GM12891 (cell line): ENCODE results near the gene ITPKC.

Experiments used
- DNase-seq: peaks from one replicate; pipeline ENCODE4 v3.0.0; 2011; ENCODE audit warnings: low spot score; ENCODE audit not compliant: insufficient read length
- FAIRE-seq: peaks from 2 replicates; lab custom pipeline; 2011; peaks lifted over from hg19 to GRCh38; lab: Jason Lieb, UNC
- PAX5 ChIP-seq: IDR thresholded peaks from 2 replicates; pipeline ENCODE4 v1.6.1; 2011; ENCODE audit warnings: low read length, moderate library complexity, mild to moderate bottlenecking; ENCODE audit not compliant: insufficient read depth, severe bottlenecking
- POLR2A ChIP-seq: IDR thresholded peaks from 2 replicates; pipeline ENCODE4 v1.6.1; 2011; ENCODE audit warnings: low read depth, low read length, control low read depth
- POLR2AphosphoS5 ChIP-seq: IDR thresholded peaks from 2 replicates; pipeline ENCODE4 v1.6.1; 2011; ENCODE audit warnings: low read depth, low read length, control low read depth
- POU2F2 ChIP-seq: IDR thresholded peaks from 2 replicates; pipeline ENCODE4 v1.6.1; 2011; ENCODE audit warnings: low read depth, mild to moderate bottlenecking, control low read depth, low read length, moderate library complexity
- SPI1 ChIP-seq: IDR thresholded peaks from 2 replicates; pipeline ENCODE4 v1.6.1; 2011; ENCODE audit warnings: low read depth, low read length, control low read depth
- TAF1 ChIP-seq: IDR thresholded peaks from 2 replicates; pipeline ENCODE4 v1.6.1; 2011; ENCODE audit warnings: low read depth, low read length, control low read depth

ITPKC gene

DNA sequence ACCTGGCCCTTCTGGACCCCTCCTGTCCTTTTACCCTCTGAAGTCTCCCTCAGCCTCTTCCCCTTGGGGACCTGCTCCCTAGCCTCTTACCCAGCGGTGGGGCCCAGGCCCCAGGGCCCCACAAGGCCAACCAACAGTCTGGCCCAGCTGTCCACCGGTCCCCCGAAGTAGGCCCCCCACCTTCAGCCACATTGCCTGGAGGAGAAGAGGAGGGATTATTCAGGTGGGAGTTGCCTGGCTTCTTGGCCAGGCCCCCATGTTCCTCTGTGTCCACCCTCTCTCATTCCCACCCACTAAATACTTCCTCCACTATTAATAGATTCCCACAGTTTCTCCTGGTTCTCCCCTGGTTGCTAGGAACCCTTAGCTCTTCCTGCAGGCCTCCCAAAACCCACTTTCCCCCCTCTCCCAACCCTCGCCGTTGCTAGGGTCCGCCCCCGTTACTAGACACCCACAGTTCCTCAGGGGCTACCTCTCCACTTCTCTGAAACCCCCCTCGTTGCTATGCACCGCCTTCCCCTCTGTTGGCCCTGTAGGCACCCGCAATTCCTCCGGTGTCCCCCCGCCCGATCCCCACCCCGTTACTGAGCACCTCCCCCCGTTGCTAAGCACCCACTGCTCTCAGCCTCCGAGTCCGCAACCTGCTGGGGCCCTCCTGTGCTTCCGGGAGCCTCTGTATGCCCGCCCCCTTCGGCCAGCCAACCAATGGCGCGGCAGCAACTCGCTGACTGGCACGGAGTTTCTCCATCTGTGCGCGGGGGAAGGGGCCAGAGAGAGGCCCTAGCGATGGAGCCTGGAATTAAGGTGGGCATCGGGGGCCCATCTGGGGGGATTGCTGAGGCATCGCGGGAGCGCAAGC lies 2.2 kb upstream of the ITPKC start:
- TF ChIP-seq SPI1 = peak; percentile 8; the same call in 1 of the 2 replicates
- no peak for TF ChIP-seq POLR2A
- TF ChIP-seq POU2F2 = no peak
- TF ChIP-seq PAX5 = no peak
- TF ChIP-seq TAF1 = no peak; the same call in 1 of the 2 replicates
- TF ChIP-seq POLR2AphosphoS5 = no peak
- FAIRE-seq (peak; percentile 92), DNase-seq (peak; percentile 93)

DNA sequence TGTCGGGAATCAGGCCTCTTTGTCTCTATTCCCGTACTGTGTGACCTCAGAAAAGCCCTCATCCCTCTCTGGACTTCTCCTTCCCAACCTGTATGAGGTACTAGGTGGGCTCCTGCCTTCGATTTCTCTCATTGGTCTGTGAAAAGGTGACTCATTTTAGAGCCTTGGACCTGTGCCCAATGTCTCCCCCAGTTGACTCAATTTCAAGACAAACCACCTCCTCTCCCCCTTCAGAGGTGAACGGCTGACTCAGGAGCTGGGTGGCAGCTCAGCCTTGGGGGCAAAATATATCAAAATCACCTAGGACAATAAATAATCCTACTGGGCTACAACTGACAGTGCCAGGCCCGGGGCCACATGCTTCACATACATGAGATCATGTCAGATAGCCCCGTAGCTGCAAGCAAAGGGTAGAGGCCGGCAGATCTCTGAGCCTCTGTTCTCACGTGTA lies 856 bp upstream of the ITPKC start:
- TF ChIP-seq TAF1 (0 out of 2 replicates have a peak, but pooled peaks have one; percentile 15), SPI1 (no peak)
- FAIRE-seq (peak; percentile 47), DNase-seq (no peak)

GRCh38 chr19:40717325-40717879 lies 490 bp downstream of the ITPKC start:
- DNase-seq = no peak
- no peak for FAIRE-seq
- TF ChIP-seq POLR2A = no peak
- TF ChIP-seq TAF1 = 0 out of 2 replicates have a peak, but pooled peaks have one; percentile 12

DNA sequence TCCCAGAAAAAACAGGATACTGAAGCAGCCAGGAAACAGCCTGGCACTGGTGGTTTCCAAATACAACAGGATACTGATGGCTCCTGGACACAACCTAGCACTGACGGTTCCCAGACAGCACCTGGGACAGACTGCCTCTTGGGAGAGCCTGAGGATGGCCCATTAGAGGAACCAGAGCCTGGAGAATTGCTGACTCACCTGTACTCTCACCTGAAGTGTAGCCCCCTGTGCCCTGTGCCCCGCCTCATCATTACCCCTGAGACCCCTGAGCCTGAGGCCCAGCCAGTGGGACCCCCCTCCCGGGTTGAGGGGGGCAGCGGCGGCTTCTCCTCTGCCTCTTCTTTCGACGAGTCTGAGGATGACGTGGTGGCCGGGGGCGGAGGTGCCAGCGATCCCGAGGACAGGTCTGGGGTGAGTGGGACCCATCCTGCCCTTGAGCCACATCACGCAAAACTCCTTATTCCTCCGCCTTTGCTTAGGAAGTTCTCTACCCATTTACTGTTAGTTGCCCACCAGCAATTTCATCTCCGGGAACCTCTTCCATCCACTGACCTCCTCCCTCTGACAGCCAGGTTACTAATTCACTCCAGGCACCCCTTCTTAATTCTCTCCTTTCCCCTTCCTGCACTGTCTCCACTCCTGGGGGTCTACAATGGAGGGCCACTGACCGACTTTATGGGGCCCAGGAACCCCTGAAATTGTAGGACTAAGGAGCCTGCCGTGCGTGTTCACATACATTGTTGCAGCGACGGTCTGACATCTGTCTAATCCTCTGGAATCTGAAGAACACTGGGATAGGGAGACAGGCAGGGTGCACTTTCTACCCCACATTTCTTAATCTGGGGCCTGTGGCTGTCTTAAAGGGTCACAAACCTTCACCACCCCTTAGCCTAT lies 1.2 kb downstream of the ITPKC start:
- DNase-seq (no peak), FAIRE-seq (no peak)
- TF ChIP-seq POLR2AphosphoS5 = no peak
- no peak for TF ChIP-seq POU2F2
- TF ChIP-seq TAF1 = no peak
- no peak for TF ChIP-seq POLR2A
- no peak for TF ChIP-seq SPI1
- TF ChIP-seq PAX5 = no peak

GRCh38 chr19:40718774-40719391 lies 2.0 kb downstream of the ITPKC start:
- DNase-seq = no peak
- peak; percentile 9 for FAIRE-seq
- TF ChIP-seq POLR2AphosphoS5 = no peak
- no peak for TF ChIP-seq POLR2A
- TF ChIP-seq PAX5 = no peak
- no peak for TF ChIP-seq POU2F2
- no peak for TF ChIP-seq TAF1
- TF ChIP-seq SPI1 = no peak

- no peak for TF ChIP-seq POU2F2
- no peak for TF ChIP-seq SPI1
- TF ChIP-seq POLR2A = no peak
- TF ChIP-seq TAF1 = no peak
- no peak for TF ChIP-seq POLR2AphosphoS5
- TF ChIP-seq PAX5 = no peak
- no peak for FAIRE-seq
- DNase-seq = no peak
Observed at GRCh38 chr19:40719414-40719894, 2.5 kb downstream of the ITPKC start.

GRCh38 chr19:40721140-40721486 lies 4.2 kb downstream of the ITPKC start:
- no peak for DNase-seq
- FAIRE-seq = no peak
- TF ChIP-seq POLR2AphosphoS5 (no peak), PAX5 (no peak), SPI1 (no peak), TAF1 (no peak), POLR2A (no peak), POU2F2 (no peak)

- FAIRE-seq = no peak
- TF ChIP-seq POU2F2 (no peak), SPI1 (no peak), PAX5 (no peak), POLR2A (no peak), POLR2AphosphoS5 (no peak), TAF1 (no peak)
- DNase-seq = no peak
Observed at GRCh38 chr19:40721936-40722661, 5.2 kb downstream of the ITPKC start.
